ENCODE results near the gene TRIP12. TPM values are rescaled to one million over a fixed set of nuclear protein-coding genes. Genes with fewer than 3 reads are reported as not detected.
"Not testable (repeated sequence)": the region's sequence is repeated elsewhere in the genome, so short reads cannot be mapped to it uniquely, and the experiment has no call there.

The TRIP12 gene
- total RNA-seq, 1 donor from 2014 or later: 241 TPM

DNA sequence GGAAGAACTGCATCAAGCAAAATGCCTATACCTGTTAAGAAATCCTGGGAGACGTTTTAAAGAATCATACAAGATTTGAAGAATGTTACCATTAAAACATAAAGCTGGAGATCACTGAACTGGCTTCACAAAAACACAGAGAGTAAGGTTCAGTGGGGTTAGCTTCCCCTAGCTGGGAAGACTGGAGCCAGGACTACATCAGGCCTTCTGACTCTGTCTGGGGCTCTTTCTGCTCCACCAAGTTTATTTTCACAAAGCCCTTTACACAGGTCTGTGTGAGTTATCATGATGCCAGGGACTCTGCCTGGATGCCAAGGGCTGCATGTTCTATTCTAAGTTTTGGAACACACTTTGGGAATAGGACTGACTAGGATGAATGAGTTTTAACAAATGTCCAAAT lies 160.1 kb downstream of the TRIP12 start:
- no peak for DNase-seq

DNA sequence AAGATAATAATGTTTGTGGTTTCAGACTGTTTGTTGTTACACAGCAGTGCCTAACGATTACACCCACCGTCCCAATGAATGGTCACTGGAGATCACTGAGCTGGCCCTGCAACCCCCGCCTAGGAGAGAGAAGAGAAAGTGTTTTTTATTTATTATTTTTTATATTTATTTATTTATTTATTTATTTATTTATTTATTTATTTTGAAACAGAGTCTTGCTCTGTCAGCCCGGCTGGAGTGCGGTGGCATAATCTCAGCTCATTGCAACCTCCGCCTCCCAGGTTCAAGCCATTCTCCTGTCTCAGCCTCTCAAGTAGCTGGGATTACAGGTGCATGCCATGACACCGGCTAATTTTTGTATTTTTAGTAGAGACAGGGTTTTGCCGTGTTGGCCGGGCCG lies 164.3 kb downstream of the TRIP12 start:
- not testable (repeated sequence) for DNase-seq

DNA sequence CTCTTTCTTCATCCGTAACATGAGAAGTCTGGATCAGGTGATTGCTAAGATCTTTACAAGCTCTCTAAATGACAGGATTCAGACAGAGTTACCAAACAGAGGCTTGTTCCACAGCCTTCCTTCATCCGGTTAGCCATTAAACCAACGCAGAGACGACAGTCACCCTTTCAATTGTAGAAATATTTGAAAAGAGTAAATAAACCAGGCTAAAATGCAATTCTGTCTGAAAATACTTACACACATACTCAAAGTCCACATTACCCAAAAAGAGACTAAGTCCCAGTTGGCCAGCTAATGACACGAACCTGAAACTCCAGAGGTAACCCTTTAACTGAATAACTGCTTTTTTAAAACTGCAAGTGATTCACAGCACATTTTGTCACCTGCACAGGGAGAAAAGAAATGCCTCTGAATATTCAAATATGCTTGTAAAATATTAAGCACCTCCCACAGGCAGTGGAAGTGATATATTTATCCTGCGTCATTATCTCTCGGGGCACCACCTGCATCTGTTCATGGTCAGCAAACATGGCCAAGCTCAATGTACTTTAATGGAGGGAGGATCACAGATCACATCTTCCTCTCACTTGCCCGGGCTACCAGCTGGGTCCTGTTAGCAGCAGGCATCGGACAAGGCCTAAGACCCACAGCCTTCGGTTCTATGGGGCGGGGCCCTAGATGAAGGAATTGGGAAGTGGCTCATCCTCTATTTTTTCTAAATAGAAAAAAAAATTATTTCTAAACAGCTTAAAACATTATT lies 168.7 kb downstream of the TRIP12 start:
- no peak for DNase-seq

DNA sequence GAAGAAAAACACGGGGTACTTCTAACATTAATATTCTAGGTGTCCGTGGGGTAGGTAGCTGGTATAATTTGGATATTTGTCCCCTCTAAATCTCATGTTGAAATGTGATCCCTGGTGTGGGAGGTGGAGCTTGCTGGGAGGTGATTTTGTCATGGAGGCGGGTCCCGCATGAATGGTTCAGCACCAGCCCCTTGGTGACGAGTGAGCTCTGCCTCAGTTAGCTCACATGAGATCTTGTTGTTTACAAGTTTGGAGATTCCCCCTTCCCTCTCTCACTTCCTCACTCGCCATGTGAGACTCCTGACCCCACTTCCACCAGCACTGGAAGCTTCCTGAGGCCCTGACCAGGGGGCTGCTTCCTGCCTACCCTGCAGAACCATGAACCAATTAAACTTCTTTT lies 172.0 kb downstream of the TRIP12 start:
- DNase-seq: no peak

DNA sequence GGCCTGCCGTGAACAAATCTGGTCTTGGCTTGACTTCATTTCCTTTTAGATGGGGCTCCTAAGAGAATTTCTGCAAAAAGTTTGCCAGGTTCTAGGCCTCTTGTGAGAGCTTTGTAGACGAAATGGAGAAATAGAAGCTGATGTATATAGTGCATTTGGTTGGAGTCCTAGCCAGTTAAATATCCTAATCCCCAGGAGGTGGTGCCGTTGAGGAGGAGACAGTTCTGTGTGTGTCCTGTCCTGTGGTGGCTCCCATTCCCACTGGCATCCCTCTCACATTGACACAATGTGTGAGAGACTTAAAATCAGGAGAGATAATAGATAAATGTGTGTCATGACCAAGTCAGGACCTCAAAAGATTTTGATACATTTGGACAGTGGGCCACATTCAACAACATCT lies 172.9 kb downstream of the TRIP12 start:
- no peak for DNase-seq

DNA sequence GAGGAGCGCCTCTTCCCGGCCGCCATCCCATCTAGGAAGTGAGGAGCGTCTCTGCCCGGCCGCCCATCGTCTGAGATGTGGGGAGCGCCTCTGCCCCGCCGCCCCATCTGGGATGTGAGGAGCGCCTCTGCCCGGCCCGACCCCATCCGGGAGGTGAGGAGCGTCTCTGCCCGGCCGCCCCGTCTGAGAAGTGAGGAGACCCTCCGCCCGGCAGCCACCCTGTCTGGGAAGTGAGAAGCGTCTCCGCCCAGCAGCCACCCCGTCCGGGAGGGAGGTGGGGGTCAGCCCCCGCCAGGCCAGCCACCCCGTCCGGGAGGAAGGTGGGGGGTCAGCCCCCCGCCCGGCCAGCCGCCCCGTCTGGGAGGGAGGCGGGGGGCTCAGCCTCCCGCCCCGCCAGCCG lies 179.1 kb downstream of the TRIP12 start:
- DNase-seq: not testable (repeated sequence)

DNA sequence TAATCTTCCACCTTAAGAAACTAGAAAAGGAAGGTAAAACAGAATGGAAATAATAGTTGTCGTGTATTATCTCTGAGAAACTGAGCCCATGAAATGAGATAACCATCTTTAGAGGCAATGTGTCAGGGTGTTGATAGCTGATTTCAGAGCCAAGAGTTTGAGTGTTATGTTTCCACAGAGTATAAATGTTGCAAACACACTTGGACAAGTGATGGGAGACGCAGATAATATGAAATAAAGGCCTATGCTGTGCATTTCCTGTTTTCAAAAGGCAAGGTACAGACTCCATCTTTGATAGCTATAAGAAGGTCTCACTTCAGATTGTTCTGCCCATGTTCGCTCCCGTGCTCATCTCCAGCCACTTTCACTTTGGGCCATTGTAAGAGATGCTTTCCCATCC lies 181.5 kb downstream of the TRIP12 start:
- no peak for DNase-seq

DNA sequence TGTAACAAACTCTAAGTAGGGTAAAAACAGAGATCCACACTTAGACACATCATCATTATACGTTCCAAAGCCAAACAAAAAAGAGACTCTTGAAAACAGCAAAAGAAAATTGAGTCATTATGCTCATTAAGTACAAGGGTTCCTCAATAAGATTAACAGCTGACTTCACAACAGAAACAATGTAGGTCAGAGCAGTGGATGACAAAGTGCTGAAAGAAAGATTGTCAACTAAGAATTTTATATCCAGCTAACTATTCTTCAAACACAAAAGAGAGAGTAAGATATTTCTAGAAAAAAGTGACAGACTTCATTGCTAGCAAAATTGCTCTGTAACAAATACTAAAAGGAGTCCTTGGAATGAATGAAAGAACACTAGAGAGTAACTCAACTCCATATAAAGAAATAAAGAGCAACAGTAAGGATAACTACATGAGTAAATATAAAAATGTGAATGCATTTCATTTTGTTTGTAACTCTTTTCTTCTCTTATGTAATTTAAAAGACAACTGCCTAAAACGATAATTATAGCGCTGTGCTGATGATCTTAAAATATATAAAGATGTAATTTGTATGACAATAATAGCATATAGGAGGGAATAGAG lies 183.7 kb downstream of the TRIP12 start:
- no peak for DNase-seq

DNA sequence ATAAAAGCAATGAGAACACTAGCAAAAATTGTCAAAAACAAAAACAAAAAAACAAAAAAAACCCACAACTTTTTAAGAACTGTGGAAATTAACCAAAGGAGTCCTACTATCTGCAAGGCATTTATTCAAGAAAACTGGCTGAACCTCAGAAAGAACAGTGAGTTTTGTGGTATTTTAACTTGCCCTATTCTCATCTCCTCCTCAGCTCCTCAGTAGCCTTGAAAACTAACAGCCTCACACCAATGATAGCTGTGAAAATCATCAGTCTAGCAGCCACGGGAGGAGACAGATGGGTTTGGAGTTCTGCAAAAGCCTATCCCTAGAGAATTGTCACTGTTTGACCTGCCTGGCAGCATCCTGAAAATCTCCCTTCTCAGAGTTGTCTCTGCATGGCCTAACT lies 187.4 kb downstream of the TRIP12 start:
- no peak for DNase-seq

DNA sequence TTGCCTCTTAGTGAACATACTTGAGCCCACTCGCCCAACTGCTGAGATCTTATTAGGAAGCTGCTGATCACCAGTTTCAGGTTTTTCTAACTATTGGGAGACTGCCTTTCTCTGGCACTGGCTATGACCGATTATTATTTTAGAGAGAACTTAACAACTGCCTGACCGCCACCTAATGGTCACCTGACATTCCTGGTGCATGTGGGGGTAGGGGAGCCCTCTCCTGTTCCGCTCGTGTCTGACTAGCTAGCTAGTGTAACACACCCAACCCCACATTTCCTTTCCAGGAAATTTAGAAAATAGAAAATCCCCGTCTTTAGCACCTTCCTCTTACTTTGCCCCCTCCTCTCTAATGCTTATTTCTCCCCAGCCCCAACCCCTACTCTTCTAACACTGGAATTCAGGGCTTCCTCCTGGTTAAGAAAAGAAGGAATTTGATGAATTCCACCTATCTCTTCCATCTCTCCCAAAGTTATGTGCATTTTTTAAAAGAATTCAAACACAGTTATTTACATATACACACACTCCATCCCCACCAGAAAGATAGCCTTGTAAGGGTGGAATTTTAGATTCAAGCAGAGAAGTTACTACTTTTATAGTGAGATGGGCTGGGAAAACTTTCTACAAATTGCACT lies 188.1 kb downstream of the TRIP12 start:
- DNase-seq: no peak

DNA sequence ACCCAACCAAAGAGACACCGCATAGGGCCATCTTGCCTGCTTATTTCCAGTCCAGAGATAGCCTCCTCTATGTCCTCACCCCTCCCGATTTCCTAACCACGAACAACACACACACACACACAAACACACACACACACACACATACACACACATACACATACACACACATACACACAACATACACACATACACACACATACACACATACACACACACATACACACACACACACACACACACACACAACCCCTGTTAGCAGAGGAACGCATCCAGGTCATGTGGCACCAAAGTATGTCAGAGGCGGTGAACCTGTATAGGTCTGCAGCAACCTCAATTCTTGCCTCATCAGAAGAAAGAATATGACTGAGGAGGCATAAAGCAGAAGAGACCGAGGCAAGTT lies 188.9 kb downstream of the TRIP12 start:
- DNase-seq: no peak

DNA sequence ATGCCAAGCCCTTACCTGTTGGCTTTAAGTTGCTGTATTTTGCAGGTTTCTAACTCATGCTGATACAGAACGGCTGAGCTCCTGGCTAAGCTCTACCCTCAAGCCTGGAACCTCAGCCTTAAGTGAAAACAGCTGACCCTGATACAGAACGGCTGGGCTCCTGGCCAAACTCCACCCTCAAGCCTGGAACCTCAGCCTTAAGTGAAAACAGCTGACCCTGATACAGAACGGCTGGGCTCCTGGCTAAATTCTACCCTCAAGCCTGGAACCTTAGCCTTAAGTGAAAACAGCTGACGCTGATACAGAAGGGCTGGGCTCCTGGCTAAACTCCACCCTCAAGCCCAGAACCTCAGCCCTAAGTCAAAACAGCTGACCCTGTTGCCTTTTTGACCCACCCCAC lies 189.9 kb downstream of the TRIP12 start:
- DNase-seq: no peak

DNA sequence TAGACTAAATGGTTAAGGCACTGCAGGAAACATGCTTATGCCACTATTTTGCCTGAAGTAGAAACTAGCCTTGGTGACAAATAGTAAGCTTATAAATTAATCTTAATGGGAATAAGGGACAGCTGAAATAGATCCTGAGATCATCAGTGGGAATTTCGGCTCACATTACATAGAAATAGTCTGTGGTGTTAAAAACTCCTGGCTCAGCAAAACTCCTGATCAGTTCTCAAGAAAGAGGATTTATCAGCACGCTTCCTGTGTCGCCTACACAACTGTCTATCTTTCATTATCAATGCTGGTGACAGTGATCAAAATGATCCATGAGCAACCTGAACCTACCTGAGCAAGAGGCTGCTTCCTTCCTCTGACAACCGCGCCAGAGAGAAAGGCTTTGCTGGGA lies 190.4 kb downstream of the TRIP12 start:
- no peak for DNase-seq

DNA sequence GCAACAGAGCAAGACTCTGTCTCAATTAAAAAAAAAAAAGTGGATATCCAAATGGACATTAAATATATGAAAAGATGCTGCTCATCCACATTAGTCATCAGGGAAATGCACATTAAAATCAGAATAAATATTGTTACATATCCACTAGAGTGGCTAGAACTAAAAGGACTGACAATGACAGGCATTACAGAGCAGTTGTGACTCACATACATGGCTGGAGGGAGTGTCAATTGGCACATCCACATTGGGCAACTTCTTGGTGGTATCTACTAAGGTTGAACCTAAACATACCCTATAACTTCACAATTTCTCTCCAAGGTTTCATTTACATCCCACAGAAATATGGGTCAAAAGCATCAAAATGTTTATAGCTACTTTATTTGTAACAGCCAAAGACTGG lies 193.4 kb downstream of the TRIP12 start:
- DNase-seq: no peak

DNA sequence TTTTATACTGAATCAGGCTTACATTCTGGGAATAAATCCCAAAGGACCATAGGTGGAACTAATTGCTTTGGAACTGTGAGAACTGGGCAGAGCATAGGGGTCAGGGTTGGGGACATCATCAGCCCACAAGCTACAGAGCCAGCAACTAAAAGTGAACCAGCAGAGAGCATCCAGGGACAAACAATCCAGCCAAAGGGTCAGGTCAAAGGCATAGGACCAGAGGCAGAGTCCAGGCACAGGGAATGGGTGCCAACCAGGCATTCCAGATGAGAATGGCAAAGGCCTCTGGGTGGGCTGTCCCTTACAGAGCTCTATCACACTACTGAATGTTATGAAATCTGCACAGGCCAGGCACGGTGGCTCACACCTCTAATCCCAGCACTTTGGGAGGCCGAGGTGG lies 195.2 kb downstream of the TRIP12 start:
- DNase-seq: no peak

DNA sequence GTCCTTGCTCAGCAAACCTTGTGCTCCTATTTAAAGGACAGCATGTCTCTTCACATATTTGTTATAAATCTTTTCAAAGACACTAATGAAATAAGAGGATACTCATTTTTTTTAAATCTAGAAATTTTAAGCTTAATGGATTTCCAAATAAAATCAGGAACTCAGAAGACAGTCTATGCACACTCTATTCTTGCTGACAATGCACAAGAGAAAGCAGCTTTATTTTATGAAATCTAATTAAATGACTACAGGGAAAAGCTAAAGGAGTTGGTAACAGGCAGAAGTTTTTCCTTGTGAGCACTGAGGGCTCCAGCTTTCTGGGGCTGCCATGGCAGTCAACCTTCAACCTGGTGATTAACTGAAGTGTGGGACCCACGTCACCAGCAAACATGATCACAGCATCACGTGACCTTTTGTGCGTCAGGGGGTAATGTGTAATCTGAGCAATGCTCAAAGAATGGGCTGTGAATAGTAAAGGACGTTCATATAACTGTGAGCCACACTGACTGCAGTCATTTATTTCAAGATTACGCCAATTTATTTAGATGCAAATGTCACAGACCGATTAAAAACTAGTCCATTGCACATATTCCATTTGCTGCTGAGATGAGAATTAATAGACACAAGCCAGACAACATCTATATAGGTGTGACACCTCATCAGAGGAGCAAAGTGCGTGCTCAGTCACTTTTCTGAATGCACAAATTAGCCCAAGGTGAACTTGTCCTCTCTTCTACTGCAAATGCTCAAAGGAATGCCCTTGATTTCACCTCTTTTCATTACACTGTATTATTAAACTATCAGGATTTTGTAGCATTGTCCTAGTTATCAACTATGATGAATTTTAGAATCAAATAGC lies 195.9 kb downstream of the TRIP12 start:
- DNase-seq: no peak

DNA sequence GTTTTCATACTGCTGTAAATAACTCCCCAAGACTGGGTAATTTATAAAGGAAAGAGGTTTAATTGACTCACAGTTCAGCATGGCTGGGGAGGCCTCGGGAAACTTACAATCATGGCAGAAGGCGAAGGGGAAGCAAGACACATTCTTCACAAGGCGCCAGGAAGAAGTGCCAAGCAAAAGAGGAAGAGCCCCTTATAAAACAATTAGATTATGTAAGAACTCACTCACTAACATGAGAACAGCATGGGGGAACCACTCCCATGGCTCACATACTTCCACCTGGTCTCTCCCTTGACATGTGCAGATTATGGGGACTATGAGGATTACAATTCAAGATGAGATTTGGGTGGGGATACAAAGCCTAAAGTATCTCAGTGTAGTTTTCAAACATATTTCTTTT lies 198.6 kb downstream of the TRIP12 start:
- not testable (repeated sequence) for DNase-seq

DNA sequence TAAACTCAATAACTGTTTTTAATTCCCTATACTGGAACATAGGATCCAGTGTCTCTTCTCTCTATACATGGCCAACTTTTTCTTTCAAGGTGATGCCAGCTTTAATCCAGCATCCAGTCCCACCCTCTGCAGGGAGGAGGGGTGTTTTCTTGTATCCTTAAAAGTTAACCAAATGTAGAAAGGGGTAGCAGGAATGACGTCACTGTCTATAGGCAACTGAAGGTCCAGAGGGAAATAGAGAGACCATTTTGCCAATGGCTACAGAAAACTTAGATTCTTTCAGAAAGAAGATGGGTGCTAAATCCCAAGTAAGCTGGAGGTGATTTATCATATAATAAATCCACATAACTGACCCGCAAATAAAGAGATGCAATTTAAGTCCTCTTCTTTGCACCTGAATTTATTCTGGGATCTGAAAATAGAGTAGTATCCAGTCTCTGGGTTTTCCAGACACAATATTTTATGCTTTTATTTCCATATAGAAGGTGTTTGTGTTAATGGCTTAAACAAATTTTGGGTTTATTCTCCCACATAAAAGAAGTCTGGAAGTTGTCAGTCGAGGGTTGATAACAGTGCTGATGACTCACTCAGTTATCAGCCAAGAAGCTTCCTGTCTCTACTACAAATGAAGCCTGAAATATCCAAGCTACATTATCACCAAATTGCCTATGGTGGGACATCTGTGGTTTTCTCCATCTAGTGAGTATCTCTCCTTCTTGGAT lies 201.7 kb downstream of the TRIP12 start:
- no peak for DNase-seq

DNA sequence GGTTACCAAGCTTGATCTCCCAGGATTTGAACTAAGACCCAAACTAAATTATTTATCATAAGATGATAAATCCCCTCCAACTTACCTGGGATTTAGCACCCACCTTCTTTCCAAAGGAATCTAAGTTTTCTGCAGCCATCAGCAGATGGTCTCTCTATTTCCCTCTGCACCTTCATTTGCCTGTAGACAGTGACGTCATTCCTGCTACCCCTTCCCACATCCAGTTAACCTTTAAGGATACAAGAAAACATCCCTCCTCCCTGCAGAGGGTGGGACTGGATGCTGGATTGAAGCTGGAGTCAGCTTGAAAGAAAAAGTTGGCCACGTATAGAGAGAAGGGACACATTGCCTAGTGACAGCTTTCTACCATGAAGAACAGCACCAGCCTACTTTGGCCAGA lies 203.8 kb downstream of the TRIP12 start:
- DNase-seq: no peak

DNA sequence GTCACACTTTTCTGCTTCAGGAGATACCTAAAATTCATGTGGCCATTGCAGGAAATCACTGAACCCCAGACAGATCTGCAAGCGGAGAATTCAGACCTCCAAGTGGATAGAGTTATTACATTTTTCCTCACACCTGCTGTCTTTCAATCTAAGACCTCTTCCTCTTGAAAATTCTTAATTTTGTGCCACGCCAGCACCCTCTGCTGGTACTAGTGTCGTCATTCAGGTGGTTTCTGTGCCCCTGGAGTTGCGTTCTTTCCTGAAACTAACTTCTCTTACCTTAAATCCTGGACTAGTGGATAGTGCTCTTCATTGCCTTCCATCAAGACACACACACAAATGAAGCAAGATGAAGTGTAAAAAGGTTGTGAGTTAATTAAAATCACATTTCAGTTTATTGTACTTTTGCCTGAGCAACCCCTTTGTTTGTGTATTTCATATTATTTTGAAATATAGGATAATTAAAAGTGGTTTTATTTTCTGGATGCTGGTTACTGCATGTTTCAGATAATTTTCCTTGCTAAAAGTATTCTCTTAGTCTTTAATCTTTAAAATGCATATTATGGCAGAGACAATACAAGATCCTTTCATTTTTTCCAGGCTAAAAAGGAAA lies 205.8 kb downstream of the TRIP12 start:
- DNase-seq: peak; percentile 20

DNA sequence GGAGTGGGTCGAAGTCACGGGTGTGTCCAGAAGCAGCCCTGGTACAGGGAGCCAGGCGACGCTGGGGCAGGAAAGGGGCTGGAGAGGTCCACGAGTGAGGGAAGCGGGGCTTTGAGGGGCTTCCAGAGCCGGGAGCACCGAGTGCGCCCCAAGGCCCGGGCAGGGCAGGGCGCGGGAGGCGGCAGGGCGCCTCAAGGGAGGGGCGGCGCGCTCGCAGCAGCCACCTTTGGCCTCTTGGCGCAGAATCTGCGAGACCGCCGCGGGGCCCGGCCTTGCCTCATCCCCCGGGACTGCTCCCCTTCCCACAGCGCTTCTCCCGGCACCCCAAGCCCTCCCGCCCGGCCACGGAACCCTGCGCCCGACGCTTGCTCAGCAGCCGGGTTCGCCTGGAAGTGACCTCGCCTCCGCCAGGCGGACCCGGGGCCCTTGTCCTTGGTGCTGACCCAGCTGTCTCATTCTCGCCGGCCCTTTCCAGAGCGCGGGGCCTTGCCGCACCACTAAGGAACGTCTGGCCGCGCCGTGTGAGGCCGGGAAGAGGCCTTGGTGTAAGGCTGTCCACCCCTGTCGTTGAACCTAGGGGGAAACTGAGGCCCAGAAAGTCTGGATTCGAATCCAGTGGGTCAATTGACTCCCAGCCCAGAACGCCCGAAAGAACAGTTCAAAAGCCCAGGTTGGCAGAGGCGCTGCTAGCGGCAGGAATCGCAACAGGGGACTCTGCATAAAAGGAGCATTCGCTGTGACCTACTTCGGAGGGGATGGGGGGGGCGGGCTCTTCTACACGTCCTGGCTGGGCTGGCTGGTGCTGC lies 206.9 kb downstream of the TRIP12 start:
- peak; percentile 77 for DNase-seq
